ENCODE measurements around the gene TMEM184C. TPM values are rescaled to one million over a fixed set of nuclear protein-coding genes. Genes with fewer than 3 reads are reported as not detected.

TMEM184C gene
- total RNA-seq, 2 experiments from 2014 or later, result 15.8 to 17.6 TPM

DNA sequence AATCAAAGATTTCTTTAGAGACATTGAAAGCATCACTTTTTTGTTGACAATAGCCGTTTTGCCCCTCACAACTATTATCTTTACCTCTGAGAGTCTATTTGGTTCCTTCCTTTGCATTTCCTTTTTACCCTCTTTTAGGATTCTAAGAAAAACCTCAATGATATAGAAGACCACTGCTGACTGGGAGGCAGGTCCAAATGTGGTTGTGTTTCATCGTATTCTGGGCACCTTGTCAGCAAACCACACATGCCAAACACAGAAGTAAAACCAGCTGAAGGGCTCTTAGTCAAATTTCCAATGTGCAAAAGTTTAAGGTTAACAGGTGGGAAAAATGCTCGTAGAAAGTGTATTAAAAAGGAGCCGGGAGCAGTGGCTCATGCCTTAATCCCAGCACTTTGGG is 71.9 kb downstream of the TMEM184C start:
- CTCF ChIA-PET (ENCODE audit: unreplicated experiment), result no interaction called here
- Histone ChIP-seq H3K27ac (ENCODE audit: low read depth, low read length, poor library complexity, severe bottlenecking) (no peak overlapping the region), H2AFZ (ENCODE audit: low read length) (no peak overlapping the region), H3K4me3 (ENCODE audit: low read depth, low read length, poor library complexity, severe bottlenecking) (no peak overlapping the region), H4K20me1 (ENCODE audit: insufficient read depth, low read length) (no peaks in the 10 kb centered on the region), H3K36me3 (ENCODE audit: insufficient read depth, low read length) (no peaks in the 10 kb centered on the region), H3K79me2 (ENCODE audit: insufficient read depth, low read depth, low read length) (no peaks in the 10 kb centered on the region), H3K4me2 (ENCODE audit: low read length) (no peak overlapping the region), H3K9me2 (ENCODE audit: insufficient read depth, low read length) (no peaks in the 10 kb centered on the region), H3K9me3 (ENCODE audit: low read length) (no peaks in the 10 kb centered on the region), H3K4me1 (ENCODE audit: insufficient read depth, low read length, poor library complexity, severe bottlenecking) (peaks cover 6% of the 10 kb centered on the region)
- DNase-seq (ENCODE audit: low spot score), result no peak
- TF ChIP-seq, protein P1, sequence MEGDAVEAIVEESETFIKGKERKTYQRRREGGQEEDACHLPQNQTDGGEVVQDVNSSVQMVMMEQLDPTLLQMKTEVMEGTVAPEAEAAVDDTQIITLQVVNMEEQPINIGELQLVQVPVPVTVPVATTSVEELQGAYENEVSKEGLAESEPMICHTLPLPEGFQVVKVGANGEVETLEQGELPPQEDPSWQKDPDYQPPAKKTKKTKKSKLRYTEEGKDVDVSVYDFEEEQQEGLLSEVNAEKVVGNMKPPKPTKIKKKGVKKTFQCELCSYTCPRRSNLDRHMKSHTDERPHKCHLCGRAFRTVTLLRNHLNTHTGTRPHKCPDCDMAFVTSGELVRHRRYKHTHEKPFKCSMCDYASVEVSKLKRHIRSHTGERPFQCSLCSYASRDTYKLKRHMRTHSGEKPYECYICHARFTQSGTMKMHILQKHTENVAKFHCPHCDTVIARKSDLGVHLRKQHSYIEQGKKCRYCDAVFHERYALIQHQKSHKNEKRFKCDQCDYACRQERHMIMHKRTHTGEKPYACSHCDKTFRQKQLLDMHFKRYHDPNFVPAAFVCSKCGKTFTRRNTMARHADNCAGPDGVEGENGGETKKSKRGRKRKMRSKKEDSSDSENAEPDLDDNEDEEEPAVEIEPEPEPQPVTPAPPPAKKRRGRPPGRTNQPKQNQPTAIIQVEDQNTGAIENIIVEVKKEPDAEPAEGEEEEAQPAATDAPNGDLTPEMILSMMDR (conservative IDR thresholded peaks at IDR 0.05; ENCODE audit: low read length), result no peak
- TF ChIP-seq EZH2phosphoT487 (IDR thresholded peaks at IDR 0.05; ENCODE audit: borderline replicate concordance, low read depth, low read length), result no peak
- POLR2A ChIA-PET, result interaction anchor here (1.1 to 1.6 kb wide), 2 partner anchors 10 to 15 kb away, joined by 3 read pairs; no protein-coding TSS in a partner anchor
- intact Hi-C loops (cut with micrococcal nuclease; ENCODE audit: unreplicated experiment), result no loop called here
- no TSS peak for BruUV-seq (replicated peaks)

DNA sequence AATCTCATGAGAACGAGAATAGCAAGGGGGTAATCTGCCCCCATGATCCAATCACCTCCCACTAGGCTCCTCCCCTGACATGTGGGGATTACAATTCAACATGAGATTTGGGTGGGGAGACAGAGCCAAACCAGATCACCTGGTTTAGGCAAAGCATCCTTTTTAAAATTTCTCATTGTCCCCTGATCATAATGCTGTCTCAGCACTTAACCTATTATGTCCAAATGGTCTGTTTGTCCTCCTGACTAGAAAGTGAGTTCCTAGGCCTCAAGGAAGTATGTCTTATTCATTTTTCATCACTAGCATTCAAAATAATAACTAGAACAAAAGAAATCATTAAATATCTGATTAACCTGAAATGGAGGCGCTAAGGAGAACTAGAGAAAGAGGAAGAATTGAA is 74.6 kb downstream of the TMEM184C start:
- CTCF ChIA-PET (ENCODE audit: unreplicated experiment), result no interaction called here
- BruUV-seq (replicated peaks), result no TSS peak

DNA sequence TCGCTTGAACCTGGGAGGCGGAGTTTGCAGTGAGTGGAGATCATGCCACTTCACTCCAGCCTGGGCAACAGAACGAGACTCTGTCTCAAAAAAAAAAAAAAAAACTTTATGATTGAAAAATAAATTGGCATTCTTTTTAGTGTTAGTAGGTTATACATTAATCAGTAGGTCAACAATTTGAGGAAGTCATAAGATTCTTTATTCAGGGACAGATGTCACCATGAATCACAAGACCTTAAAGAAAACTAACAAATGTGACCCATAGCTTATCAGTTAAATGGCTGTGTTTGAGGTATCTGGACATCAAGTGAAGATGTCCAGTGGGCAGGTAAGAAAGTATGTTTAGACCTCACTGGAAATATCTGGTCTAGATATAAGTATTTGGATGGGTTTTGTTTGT is 76.0 kb downstream of the TMEM184C start:
- Histone ChIP-seq H3K27ac (ENCODE audit: low read depth, low read length, poor library complexity, severe bottlenecking) (no peak overlapping the region), H3K4me1 (ENCODE audit: insufficient read depth, low read length, poor library complexity, severe bottlenecking) (no peaks in the 10 kb centered on the region), H3K4me3 (ENCODE audit: low read depth, low read length, poor library complexity, severe bottlenecking) (no peak overlapping the region), H4K20me1 (ENCODE audit: insufficient read depth, low read length) (no peaks in the 10 kb centered on the region), H3K9me2 (ENCODE audit: insufficient read depth, low read length) (no peaks in the 10 kb centered on the region), H3K9me3 (ENCODE audit: low read length) (no peaks in the 10 kb centered on the region), H3K79me2 (ENCODE audit: insufficient read depth, low read depth, low read length) (no peaks in the 10 kb centered on the region), H3K4me2 (ENCODE audit: low read length) (no peak overlapping the region), H2AFZ (ENCODE audit: low read length) (no peak overlapping the region), H3K36me3 (ENCODE audit: insufficient read depth, low read length) (no peaks in the 10 kb centered on the region)
- BruUV-seq (replicated peaks), result no TSS peak
- ChIA-PET CTCF (ENCODE audit: unreplicated experiment) (no interaction called here), POLR2A (interaction anchor here (0.7 kb wide), 2 partner anchors 124 to 1815 kb away, joined by 3 to 5 read pairs; no protein-coding TSS in a partner anchor)
- TF ChIP-seq EZH2phosphoT487 (IDR thresholded peaks at IDR 0.05; ENCODE audit: borderline replicate concordance, low read depth, low read length), result no peak
- TF ChIP-seq, protein P1 (conservative IDR thresholded peaks at IDR 0.05; ENCODE audit: low read length), result no peak
- DNase-seq (ENCODE audit: low spot score), result no peak
- intact Hi-C loops (cut with micrococcal nuclease; ENCODE audit: unreplicated experiment), result no loop called here

More for the DNA sequence above, 74.6 kb downstream of the TMEM184C start:
- Histone ChIP-seq H3K9me3 (ENCODE audit: low read length) (no peaks in the 10 kb centered on the region), H3K36me3 (ENCODE audit: insufficient read depth, low read length) (no peaks in the 10 kb centered on the region), H3K27ac (ENCODE audit: low read depth, low read length, poor library complexity, severe bottlenecking) (no peak overlapping the region), H4K20me1 (ENCODE audit: insufficient read depth, low read length) (no peaks in the 10 kb centered on the region), H3K79me2 (ENCODE audit: insufficient read depth, low read depth, low read length) (no peaks in the 10 kb centered on the region), H3K4me3 (ENCODE audit: low read depth, low read length, poor library complexity, severe bottlenecking) (no peak overlapping the region), H2AFZ (ENCODE audit: low read length) (no peak overlapping the region), H3K4me2 (ENCODE audit: low read length) (no peak overlapping the region), H3K4me1 (ENCODE audit: insufficient read depth, low read length, poor library complexity, severe bottlenecking) (no peaks in the 10 kb centered on the region), H3K9me2 (ENCODE audit: insufficient read depth, low read length) (no peaks in the 10 kb centered on the region)
- POLR2A ChIA-PET, result interaction anchor here (0.7 kb wide), 1 partner anchor 37 kb away, joined by 4 read pairs; no protein-coding TSS in a partner anchor
- no peak for DNase-seq (ENCODE audit: low spot score)
- intact Hi-C loops (cut with micrococcal nuclease; ENCODE audit: unreplicated experiment), result no loop called here
- TF ChIP-seq, protein P1 (conservative IDR thresholded peaks at IDR 0.05; ENCODE audit: low read length), result no peak
- no peak for TF ChIP-seq EZH2phosphoT487 (IDR thresholded peaks at IDR 0.05; ENCODE audit: borderline replicate concordance, low read depth, low read length)

Data from OCI-LY7 (cell line).